22Rv1 (cell line): ENCODE results near the gene PDE8B.

Source experiments
- ZFX ChIP-seq: fragments of 450-650 bp; IDR thresholded peaks from 2 replicates; pipeline ENCODE4 v1.6.1; 2017; ENCODE audit warnings: antibody characterized with exemption, borderline replicate concordance
- TF ChIP-seq, protein P1 (sequence below): fragments of 450-650 bp; IDR thresholded peaks from 2 replicates; pipeline ENCODE4 v1.5.1; 2017; ENCODE audit warnings: mild to moderate bottlenecking

DNA sequence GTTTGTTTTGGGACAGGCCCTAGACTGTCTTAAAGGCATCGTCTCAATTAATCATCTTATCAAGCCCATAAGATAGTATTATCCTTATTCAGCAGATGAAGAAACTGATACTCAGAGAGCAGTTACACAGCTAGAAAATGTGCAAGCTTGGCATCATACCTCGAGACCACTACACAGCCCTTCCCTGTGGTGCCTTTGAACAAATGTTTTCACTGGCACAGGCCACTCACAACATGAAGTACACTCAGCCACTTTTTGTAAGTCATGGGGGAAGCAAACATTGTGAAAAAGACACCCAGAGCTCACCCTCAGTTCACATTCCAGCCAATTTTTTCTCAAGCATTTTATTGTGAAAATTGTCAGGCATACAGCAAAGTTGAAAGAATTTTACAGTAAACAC lies 159.1 kb downstream of the PDE8B start:
- TF ChIP-seq, protein P1, sequence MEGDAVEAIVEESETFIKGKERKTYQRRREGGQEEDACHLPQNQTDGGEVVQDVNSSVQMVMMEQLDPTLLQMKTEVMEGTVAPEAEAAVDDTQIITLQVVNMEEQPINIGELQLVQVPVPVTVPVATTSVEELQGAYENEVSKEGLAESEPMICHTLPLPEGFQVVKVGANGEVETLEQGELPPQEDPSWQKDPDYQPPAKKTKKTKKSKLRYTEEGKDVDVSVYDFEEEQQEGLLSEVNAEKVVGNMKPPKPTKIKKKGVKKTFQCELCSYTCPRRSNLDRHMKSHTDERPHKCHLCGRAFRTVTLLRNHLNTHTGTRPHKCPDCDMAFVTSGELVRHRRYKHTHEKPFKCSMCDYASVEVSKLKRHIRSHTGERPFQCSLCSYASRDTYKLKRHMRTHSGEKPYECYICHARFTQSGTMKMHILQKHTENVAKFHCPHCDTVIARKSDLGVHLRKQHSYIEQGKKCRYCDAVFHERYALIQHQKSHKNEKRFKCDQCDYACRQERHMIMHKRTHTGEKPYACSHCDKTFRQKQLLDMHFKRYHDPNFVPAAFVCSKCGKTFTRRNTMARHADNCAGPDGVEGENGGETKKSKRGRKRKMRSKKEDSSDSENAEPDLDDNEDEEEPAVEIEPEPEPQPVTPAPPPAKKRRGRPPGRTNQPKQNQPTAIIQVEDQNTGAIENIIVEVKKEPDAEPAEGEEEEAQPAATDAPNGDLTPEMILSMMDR: no peak
- no peak for TF ChIP-seq ZFX
